ENCODE data around the gene XYLT1. TPM values are rescaled to one million over a fixed set of nuclear protein-coding genes. Genes with fewer than 3 reads are reported as not detected.
"Not testable (repeated sequence)": the region's sequence is repeated elsewhere in the genome, so short reads cannot be mapped to it uniquely, and the experiment has no call there.

XYLT1 gene
- total RNA-seq, 1 experiment from 2014 or later, result 7.6 TPM

GRCh38 chr16:17503331-17503730 is 32.6 kb upstream of the XYLT1 start:
- no peak for DNase-seq
- Histone ChIP-seq H3K27me3 (ENCODE audit: control insufficient read depth, insufficient read depth, low read length) (no peaks in the 10 kb centered on the region), H3K36me3 (replicated peaks; ENCODE audit: control insufficient read depth, insufficient read depth, low read length) (no peaks in the 10 kb centered on the region), H3K4me3 (ENCODE audit: insufficient read depth, low read depth, low read length) (no peak overlapping the region)

- no peak for DNase-seq
- H3K4me3 ChIP-seq (ENCODE audit: insufficient read depth, low read depth, low read length), result no peak overlapping the region
- no peaks in the 10 kb centered on the region for H3K27me3 ChIP-seq (ENCODE audit: control insufficient read depth, insufficient read depth, low read length)
- H3K36me3 ChIP-seq (replicated peaks; ENCODE audit: control insufficient read depth, insufficient read depth, low read length), result no peaks in the 10 kb centered on the region
Observed at GRCh38 chr16:17501321-17501720, 30.6 kb upstream of the XYLT1 start.

- Histone ChIP-seq H3K4me3 (ENCODE audit: insufficient read depth, low read depth, low read length) (no peak overlapping the region), H3K27me3 (ENCODE audit: control insufficient read depth, insufficient read depth, low read length) (no peaks in the 10 kb centered on the region), H3K36me3 (replicated peaks; ENCODE audit: control insufficient read depth, insufficient read depth, low read length) (no peaks in the 10 kb centered on the region)
- DNase-seq, result no peak
Observed at GRCh38 chr16:17499223-17499902, 28.6 kb upstream of the XYLT1 start.

GRCh38 chr16:17497648-17498047 is 26.9 kb upstream of the XYLT1 start:
- DNase-seq, result no peak

GRCh38 chr16:17496891-17497290 is 26.1 kb upstream of the XYLT1 start:
- Histone ChIP-seq H3K4me3 (ENCODE audit: insufficient read depth, low read depth, low read length) (no peak overlapping the region), H3K27me3 (ENCODE audit: control insufficient read depth, insufficient read depth, low read length) (no peaks in the 10 kb centered on the region), H3K36me3 (replicated peaks; ENCODE audit: control insufficient read depth, insufficient read depth, low read length) (no peaks in the 10 kb centered on the region)
- DNase-seq, result no peak

More at GRCh38 chr16:17497648-17498047, 26.9 kb upstream of the XYLT1 start:
- Histone ChIP-seq H3K27me3 (ENCODE audit: control insufficient read depth, insufficient read depth, low read length) (no peaks in the 10 kb centered on the region), H3K36me3 (replicated peaks; ENCODE audit: control insufficient read depth, insufficient read depth, low read length) (no peaks in the 10 kb centered on the region), H3K4me3 (ENCODE audit: insufficient read depth, low read depth, low read length) (no peak overlapping the region)

- no peak for DNase-seq
- Histone ChIP-seq H3K36me3 (replicated peaks; ENCODE audit: control insufficient read depth, insufficient read depth, low read length) (no peaks in the 10 kb centered on the region), H3K27me3 (ENCODE audit: control insufficient read depth, insufficient read depth, low read length) (no peaks in the 10 kb centered on the region), H3K4me3 (ENCODE audit: insufficient read depth, low read depth, low read length) (no peak overlapping the region)
Observed at GRCh38 chr16:17493012-17493411, 22.3 kb upstream of the XYLT1 start.

GRCh38 chr16:17491140-17491662 is 20.4 kb upstream of the XYLT1 start:
- Histone ChIP-seq H3K27me3 (ENCODE audit: control insufficient read depth, insufficient read depth, low read length) (no peaks in the 10 kb centered on the region), H3K4me3 (ENCODE audit: insufficient read depth, low read depth, low read length) (no peak overlapping the region), H3K36me3 (replicated peaks; ENCODE audit: control insufficient read depth, insufficient read depth, low read length) (no peaks in the 10 kb centered on the region)
- no peak for DNase-seq

GRCh38 chr16:17488506-17488905 is 17.7 kb upstream of the XYLT1 start:
- Histone ChIP-seq H3K36me3 (replicated peaks; ENCODE audit: control insufficient read depth, insufficient read depth, low read length) (no peaks in the 10 kb centered on the region), H3K27me3 (ENCODE audit: control insufficient read depth, insufficient read depth, low read length) (no peaks in the 10 kb centered on the region), H3K4me3 (ENCODE audit: insufficient read depth, low read depth, low read length) (no peak overlapping the region)
- DNase-seq, result no peak

GRCh38 chr16:17483351-17483750 is 12.6 kb upstream of the XYLT1 start:
- no peaks in the 10 kb centered on the region for H3K36me3 ChIP-seq (replicated peaks; ENCODE audit: control insufficient read depth, insufficient read depth, low read length)
- no peak for DNase-seq
- H3K27me3 ChIP-seq (ENCODE audit: control insufficient read depth, insufficient read depth, low read length), result no peaks in the 10 kb centered on the region
- no peak overlapping the region for H3K4me3 ChIP-seq (ENCODE audit: insufficient read depth, low read depth, low read length)

- H3K4me3 ChIP-seq (ENCODE audit: insufficient read depth, low read depth, low read length); H3K27me3 ChIP-seq (ENCODE audit: control insufficient read depth, insufficient read depth, low read length); DNase-seq; H3K36me3 ChIP-seq (replicated peaks; ENCODE audit: control insufficient read depth, insufficient read depth, low read length): not testable (repeated sequence)
Observed at GRCh38 chr16:17482341-17482740, 11.6 kb upstream of the XYLT1 start.

- Histone ChIP-seq H3K4me3 (ENCODE audit: insufficient read depth, low read depth, low read length) (no peak overlapping the region), H3K27me3 (ENCODE audit: control insufficient read depth, insufficient read depth, low read length) (no peaks in the 10 kb centered on the region), H3K36me3 (replicated peaks; ENCODE audit: control insufficient read depth, insufficient read depth, low read length) (no peaks in the 10 kb centered on the region)
- DNase-seq, result no peak
Observed at GRCh38 chr16:17481736-17482135, 11.0 kb upstream of the XYLT1 start.

- H3K36me3 ChIP-seq (replicated peaks; ENCODE audit: control insufficient read depth, insufficient read depth, low read length); H3K4me3 ChIP-seq (ENCODE audit: insufficient read depth, low read depth, low read length); H3K27me3 ChIP-seq (ENCODE audit: control insufficient read depth, insufficient read depth, low read length); DNase-seq: not testable (repeated sequence)
Observed at GRCh38 chr16:17477260-17477545, 6.4 kb upstream of the XYLT1 start.

- no peaks in the 10 kb centered on the region for H3K36me3 ChIP-seq (replicated peaks; ENCODE audit: control insufficient read depth, insufficient read depth, low read length)
- no peaks in the 10 kb centered on the region for H3K27me3 ChIP-seq (ENCODE audit: control insufficient read depth, insufficient read depth, low read length)
- peak; percentile 63 for DNase-seq
- H3K4me3 ChIP-seq (ENCODE audit: insufficient read depth, low read depth, low read length), result no peak overlapping the region
Observed at GRCh38 chr16:17476414-17477259, 5.9 kb upstream of the XYLT1 start.

- Histone ChIP-seq H3K4me3 (ENCODE audit: insufficient read depth, low read depth, low read length) (no peak overlapping the region), H3K36me3 (replicated peaks; ENCODE audit: control insufficient read depth, insufficient read depth, low read length) (no peaks in the 10 kb centered on the region), H3K27me3 (ENCODE audit: control insufficient read depth, insufficient read depth, low read length) (peaks cover 1% of the 10 kb centered on the region)
- no peak for DNase-seq
Observed at GRCh38 chr16:17475104-17475503, 4.3 kb upstream of the XYLT1 start.

GRCh38 chr16:17474572-17474971 is 3.8 kb upstream of the XYLT1 start:
- H3K36me3 ChIP-seq (replicated peaks; ENCODE audit: control insufficient read depth, insufficient read depth, low read length), result no peaks in the 10 kb centered on the region
- no peak overlapping the region for H3K4me3 ChIP-seq (ENCODE audit: insufficient read depth, low read depth, low read length)
- peaks cover 7% of the 10 kb centered on the region for H3K27me3 ChIP-seq (ENCODE audit: control insufficient read depth, insufficient read depth, low read length)
- DNase-seq, result no peak
